ENCODE data around the gene TRAM2. TPM values are rescaled to one million over a fixed set of nuclear protein-coding genes. Genes with fewer than 3 reads are reported as not detected.

The TRAM2 gene
- total and polyA plus RNA-seq, 2 of the 8 experiments (the other 6 are each of a cell fraction or from before 2014, with no cell fraction given): 9.0 to 21.4 TPM

DNA sequence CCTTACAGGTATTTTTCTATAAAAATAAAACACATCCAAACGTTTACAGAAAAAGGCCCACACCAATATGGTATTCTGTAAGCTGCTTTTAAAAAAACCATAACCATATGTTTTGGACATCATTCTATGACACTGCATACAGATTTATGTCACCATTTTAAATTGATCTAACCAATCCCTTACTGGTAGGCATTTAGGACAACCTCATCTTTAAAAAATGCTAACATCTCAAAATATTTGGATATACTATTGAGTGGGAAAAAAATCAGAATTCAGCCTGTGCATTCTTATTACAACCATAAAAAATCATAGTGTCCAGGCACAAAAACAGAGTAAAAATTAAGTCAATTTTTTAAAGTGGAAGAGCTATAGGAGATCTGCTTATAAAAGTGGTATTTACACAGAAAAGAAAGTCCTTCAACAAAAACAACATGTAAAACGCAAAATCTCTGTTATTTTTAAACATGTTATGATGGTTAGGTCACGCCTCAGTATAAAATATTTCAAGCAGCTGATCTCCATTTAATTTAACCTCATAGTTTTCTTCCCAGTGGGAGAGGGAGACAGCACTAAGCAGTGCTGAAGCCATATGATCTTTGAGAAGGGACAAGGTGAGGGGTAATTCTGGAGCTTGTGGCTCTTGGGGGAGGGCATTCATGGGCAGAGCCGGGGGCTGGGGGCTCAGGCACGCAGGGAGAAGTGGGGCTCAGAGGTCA, 21.2 kb downstream of the TRAM2 start:
- no peak overlapping the region for H3K18ac ChIP-seq (ENCODE audit: extremely low read depth, low read length)
- H2AFZ ChIP-seq (ENCODE audit: low read length): no peak overlapping the region
- no peak overlapping the region for H2BK15ac ChIP-seq (ENCODE audit: low read length)
- no peak for FAIRE-seq
- H2BK5ac ChIP-seq (ENCODE audit: low read depth, low read length): no peak overlapping the region
- H3K27me3 ChIP-seq (replicated peaks in 1 of 4; ENCODE audit: control insufficient read depth in 3 of 4, extremely low read depth in 1 of 4, insufficient read depth in 3 of 4, low read length in 3 of 4): no peaks in the 10 kb centered on the region
- H3K9me3 ChIP-seq (ENCODE audit: insufficient read depth in 2 of 2, low read depth in 1 of 2, low read length in 1 of 2): no peaks in the 10 kb centered on the region
- no peak overlapping the region for H3K4me3 ChIP-seq (ENCODE audit: extremely low read depth in 1 of 4, insufficient read depth in 2 of 4, low read depth in 3 of 4, low read length in 4 of 4)
- H3K79me1 ChIP-seq (ENCODE audit: low read depth, low read length): peaks cover 11% of the 10 kb centered on the region
- H2BK20ac ChIP-seq (ENCODE audit: low read length): no peak overlapping the region
- H3K4me2 ChIP-seq (ENCODE audit: insufficient read depth in 1 of 2, low read depth in 2 of 2, low read length in 2 of 2): no peak overlapping the region
- peaks cover 0 to 1% of the 10 kb centered on the region in 2 experiments for H4K20me1 ChIP-seq (replicated peaks in 1 of 2; ENCODE audit: control insufficient read depth in 1 of 2, insufficient read depth in 2 of 2, low read length in 2 of 2)
- POLR2A ChIA-PET (ENCODE audit: partially characterized antibody): interaction anchor here (0.7 kb wide), 1 partner anchor 56 kb away, joined by 3 read pairs; no protein-coding TSS in a partner anchor
- CTCF ChIA-PET (ENCODE audit: partially characterized antibody): interaction anchor here (0.5 to 1.2 kb wide), 5 partner anchors 34 to 68 kb away, joined by 3 to 4 read pairs (median 3); no protein-coding TSS in a partner anchor
- no peaks in the 10 kb centered on the region for H3K36me3 ChIP-seq (ENCODE audit: control insufficient read depth in 2 of 4, insufficient read depth in 4 of 4, low read length in 3 of 4)
- no peak overlapping the region for H4K8ac ChIP-seq (ENCODE audit: extremely low read depth, insufficient read depth, low read length)
- no peak overlapping the region for H3K9ac ChIP-seq (replicated peaks in 1 of 4; ENCODE audit: extremely low read depth in 1 of 4, low read depth in 3 of 4, low read length in 3 of 4)
- H2BK120ac ChIP-seq (replicated peaks; ENCODE audit: low read depth, low read length): no peak overlapping the region
- H3K14ac ChIP-seq (ENCODE audit: insufficient read length): no peak overlapping the region
- DNase-seq (ENCODE audit: low read depth in 1 of 2, low spot score in 2 of 2): no peak
- H3K4me1 ChIP-seq (replicated peaks in 1 of 4; ENCODE audit: control insufficient read depth in 3 of 4, insufficient read depth in 4 of 4, low read length in 3 of 4): peaks cover 13 to 30% (median 24%) of the 10 kb centered on the region in 4 experiments
- no peak overlapping the region for H4K5ac ChIP-seq (ENCODE audit: insufficient read length, low read depth, low read length)
- H3K27ac ChIP-seq (ENCODE audit: low read depth, low read length): no peak overlapping the region
- H3K79me2 ChIP-seq (ENCODE audit: control insufficient read depth in 1 of 2, insufficient read depth in 2 of 2, low read length in 2 of 2): peaks cover 0 to 34% of the 10 kb centered on the region in 2 experiments; a peak in 3 of 4 replicates
- no peak overlapping the region for H2AK5ac ChIP-seq (ENCODE audit: low read depth, low read length)
- H3K23ac ChIP-seq (ENCODE audit: insufficient read length): no peak overlapping the region
- H3K56ac ChIP-seq (replicated peaks; ENCODE audit: insufficient read length, low read depth, low read length): no peak overlapping the region
- H4K91ac ChIP-seq (replicated peaks; ENCODE audit: insufficient read length, low read length): no peak overlapping the region
- WGBS, 2 experiments (ENCODE audit: extremely low coverage in 1 of 2, insufficient coverage in 1 of 2, insufficient read length in 1 of 2, insufficient replicate concordance in 2 of 2, low coverage in 1 of 2, low lambda C conversion rate in 2 of 2, missing lambda C conversion rate in 1 of 2): 83% methylated on average over 5 of the region's 5 CpGs; no CpG with 5 or more reads in 1 of the 2 experiments
- no peaks in the 10 kb centered on the region; the same call in 1 of the 2 replicates for H3K23me2 ChIP-seq (ENCODE audit: low read depth, low read length)
- no peak overlapping the region for H3K4ac ChIP-seq (replicated peaks; ENCODE audit: insufficient read length, low read depth, low read length)
- no peak overlapping the region for H2BK12ac ChIP-seq (ENCODE audit: low read depth, low read length)
- no peak for TF ChIP-seq PHF8 (conservative IDR thresholded peaks at IDR 0.05; ENCODE audit: low read depth, low read length)
- no peak for TF ChIP-seq SIRT6 (IDR thresholded peaks at IDR 0.05; ENCODE audit: low read length)
